ENCODE measurements around the gene RTEL1. TPM values are rescaled to one million over a fixed set of nuclear protein-coding genes. Genes with fewer than 3 reads are reported as not detected.

Gene RTEL1
- total RNA-seq, 1 donor from 2014 or later: 17.7 TPM

DNA sequence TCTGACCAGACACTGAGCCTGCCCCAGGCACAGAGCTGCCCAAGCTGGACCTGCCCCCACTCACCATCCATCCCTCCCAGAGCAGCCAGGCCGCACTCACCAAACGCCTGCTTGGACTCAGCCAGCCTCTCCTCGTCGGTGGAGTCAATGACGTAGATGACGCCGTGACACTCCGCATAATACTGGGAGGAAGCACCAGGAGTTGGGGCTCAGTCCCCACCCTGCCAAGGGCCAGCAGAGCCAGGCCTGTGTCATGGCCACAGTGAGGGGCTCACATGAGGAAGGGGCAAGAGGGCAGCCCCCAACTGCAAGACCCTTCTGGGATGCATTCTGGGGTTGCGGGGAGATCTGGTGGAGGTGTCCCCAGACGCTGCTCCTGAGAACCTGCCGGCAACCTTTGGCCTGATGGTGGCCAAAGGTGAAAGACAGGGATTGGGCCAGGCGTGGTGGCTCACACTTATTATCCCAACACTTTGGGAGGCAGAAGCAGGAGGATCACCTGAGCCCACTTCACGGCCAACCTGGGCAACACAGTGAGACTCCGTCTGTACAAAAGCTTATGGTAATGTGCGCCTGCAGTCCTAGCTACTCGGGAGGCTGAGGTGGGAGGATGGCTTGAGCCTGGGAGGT lies 44.0 kb downstream of the RTEL1 start:
- peaks cover 37% of the 10 kb centered on the region for H3K4me1 ChIP-seq
- intact Hi-C loops (cut with DNase I): no loop called here

DNA sequence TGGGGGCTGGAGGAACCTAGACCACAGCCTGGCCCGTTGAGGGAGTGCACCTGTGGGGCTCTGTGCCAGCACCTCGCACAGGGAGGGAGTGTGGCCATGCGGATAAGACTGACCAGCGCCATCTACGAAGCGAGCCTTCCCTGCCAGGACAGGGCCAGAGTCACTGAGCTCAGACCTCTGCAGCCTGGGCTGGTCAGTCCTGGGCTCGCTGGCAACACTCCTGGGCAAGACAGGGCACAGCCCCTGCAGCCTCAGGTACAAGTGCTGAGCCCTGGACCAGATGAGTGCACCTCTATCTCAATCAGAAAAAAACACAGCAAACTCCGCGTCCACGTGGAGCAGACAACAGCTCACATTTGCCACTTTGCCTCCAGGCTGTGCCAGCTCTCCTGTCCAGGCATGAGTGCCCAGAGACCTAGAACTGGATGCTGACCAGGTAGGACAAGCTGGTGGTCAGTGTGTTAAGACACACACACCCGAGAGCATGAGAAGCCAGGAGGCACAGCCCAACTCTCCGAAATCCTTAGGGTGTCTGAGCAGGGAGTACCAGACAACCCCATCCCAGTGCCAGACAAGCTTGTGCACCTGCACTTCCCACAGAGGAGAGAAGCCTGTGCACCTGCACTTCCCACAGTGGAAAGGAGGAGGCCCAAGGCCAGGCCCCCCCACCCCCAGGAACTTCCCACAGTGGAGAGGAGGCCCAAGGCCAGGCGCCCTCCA lies 44.8 kb downstream of the RTEL1 start:
- no peaks in the 10 kb centered on the region for H3K9me3 ChIP-seq
- no peak overlapping the region for H3K27ac ChIP-seq
- TF ChIP-seq, protein P1, sequence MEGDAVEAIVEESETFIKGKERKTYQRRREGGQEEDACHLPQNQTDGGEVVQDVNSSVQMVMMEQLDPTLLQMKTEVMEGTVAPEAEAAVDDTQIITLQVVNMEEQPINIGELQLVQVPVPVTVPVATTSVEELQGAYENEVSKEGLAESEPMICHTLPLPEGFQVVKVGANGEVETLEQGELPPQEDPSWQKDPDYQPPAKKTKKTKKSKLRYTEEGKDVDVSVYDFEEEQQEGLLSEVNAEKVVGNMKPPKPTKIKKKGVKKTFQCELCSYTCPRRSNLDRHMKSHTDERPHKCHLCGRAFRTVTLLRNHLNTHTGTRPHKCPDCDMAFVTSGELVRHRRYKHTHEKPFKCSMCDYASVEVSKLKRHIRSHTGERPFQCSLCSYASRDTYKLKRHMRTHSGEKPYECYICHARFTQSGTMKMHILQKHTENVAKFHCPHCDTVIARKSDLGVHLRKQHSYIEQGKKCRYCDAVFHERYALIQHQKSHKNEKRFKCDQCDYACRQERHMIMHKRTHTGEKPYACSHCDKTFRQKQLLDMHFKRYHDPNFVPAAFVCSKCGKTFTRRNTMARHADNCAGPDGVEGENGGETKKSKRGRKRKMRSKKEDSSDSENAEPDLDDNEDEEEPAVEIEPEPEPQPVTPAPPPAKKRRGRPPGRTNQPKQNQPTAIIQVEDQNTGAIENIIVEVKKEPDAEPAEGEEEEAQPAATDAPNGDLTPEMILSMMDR (IDR thresholded peaks at IDR 0.05): no peak
- TF ChIP-seq POLR2A (IDR thresholded peaks at IDR 0.05) (no peak), POLR2AphosphoS5 (IDR thresholded peaks at IDR 0.05; ENCODE audit: insufficient read depth in 1 of 2, low read depth in 1 of 2) (no peak)
- peaks cover 0 to 21% of the 10 kb centered on the region in 2 donors for H3K36me3 ChIP-seq
- H3K27me3 ChIP-seq: no peaks in the 10 kb centered on the region
- H3K4me1 ChIP-seq: peaks cover 31% of the 10 kb centered on the region
- intact Hi-C loops (cut with DNase I): no loop called here
- no peak for DNase-seq (ENCODE audit: extremely low spot score in 2 of 2)
- H3K4me3 ChIP-seq: no peak overlapping the region

More for the DNA sequence above, 44.0 kb downstream of the RTEL1 start:
- Histone ChIP-seq H3K9me3 (no peaks in the 10 kb centered on the region), H3K27ac (no peak overlapping the region), H3K36me3 (peaks cover 0 to 21% of the 10 kb centered on the region in 2 donors), H3K27me3 (no peaks in the 10 kb centered on the region), H3K4me3 (no peak overlapping the region)
- no peak for DNase-seq (ENCODE audit: extremely low spot score in 2 of 2)
- TF ChIP-seq, protein P1 (IDR thresholded peaks at IDR 0.05): no peak
- TF ChIP-seq POLR2AphosphoS5 (IDR thresholded peaks at IDR 0.05; ENCODE audit: insufficient read depth in 1 of 2, low read depth in 1 of 2) (no peak), POLR2A (IDR thresholded peaks at IDR 0.05) (no peak)

DNA sequence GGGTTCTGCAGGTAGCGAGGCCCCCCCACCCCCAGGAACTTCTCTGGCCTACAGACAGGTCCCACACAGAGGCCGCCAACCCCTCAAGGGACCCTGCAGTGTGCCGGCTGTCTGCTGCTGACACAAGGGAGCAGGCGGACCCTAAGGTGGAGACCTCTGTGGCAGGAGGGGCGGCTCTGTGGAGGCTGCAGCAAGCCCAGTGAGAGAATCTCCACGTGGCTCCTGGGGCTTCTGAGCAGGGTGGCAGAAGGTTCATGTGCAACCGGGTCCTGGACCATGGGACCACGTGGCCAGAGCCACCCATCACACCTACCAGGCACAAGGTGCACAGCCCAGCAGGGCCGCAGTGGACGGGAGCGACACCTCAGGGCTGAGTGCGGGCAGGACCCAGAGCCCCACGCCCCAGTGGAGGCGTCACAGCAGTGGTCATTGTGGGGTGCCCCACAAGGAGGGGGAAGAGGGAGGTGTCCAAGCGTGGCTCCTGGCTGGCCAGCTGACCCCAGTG lies 45.4 kb downstream of the RTEL1 start:
- Histone ChIP-seq H3K27me3 (no peaks in the 10 kb centered on the region), H3K4me1 (peaks cover 30% of the 10 kb centered on the region), H3K9me3 (no peaks in the 10 kb centered on the region), H3K4me3 (no peak overlapping the region), H3K27ac (no peak overlapping the region), H3K36me3 (peaks cover 0 to 21% of the 10 kb centered on the region in 2 donors)
- no peak for DNase-seq (ENCODE audit: extremely low spot score in 2 of 2)
- no peak for TF ChIP-seq POLR2A (IDR thresholded peaks at IDR 0.05)
- TF ChIP-seq, protein P1 (IDR thresholded peaks at IDR 0.05): no peak
- TF ChIP-seq POLR2AphosphoS5 (IDR thresholded peaks at IDR 0.05; ENCODE audit: insufficient read depth in 1 of 2, low read depth in 1 of 2): no peak
- intact Hi-C loops (cut with DNase I): no loop called here

DNA sequence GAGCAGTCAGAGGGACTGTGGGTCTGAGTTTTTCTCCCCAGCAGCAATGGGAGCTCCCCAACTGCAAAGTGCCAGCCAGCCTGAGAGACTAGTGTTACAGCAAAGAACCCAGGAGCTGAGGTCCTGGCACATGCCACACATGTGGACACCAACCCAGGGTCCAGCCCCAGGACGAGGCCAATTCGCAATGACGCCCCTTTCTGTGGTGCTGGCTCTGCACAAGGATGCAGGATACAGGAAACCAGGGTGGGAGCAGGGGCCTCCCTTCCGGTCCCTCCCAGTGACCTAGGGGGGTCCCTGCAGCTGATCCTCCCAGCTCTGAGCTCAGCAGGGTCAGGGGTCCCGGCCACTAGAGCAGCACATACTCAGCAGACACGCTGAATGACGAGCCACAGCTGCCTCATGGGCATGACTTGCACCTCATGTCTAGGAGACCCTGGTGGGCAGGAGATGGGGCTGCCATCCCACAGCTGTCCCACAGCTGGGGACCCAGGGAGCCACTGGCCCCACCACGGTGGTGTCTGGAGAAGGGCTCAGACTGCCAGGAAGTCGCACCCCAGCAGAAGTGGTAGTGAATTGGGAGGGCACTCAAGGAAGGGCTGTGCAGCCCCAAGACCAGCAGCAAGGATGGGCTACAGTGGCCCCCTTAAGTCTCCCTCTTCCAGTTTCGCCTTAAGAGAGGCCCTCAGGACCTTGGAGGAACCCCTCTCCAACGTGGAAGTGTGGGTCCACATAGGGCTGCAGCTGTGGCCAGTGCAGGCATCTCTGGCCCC lies 46.0 kb downstream of the RTEL1 start:
- Histone ChIP-seq H3K9me3 (no peaks in the 10 kb centered on the region), H3K27ac (no peak overlapping the region), H3K36me3 (peaks cover 0 to 21% of the 10 kb centered on the region in 2 donors), H3K4me1 (peaks cover 30% of the 10 kb centered on the region), H3K4me3 (no peak overlapping the region), H3K27me3 (no peaks in the 10 kb centered on the region)
- intact Hi-C loops (cut with DNase I): no loop called here
- TF ChIP-seq, protein P1 (IDR thresholded peaks at IDR 0.05): no peak
- TF ChIP-seq POLR2A (IDR thresholded peaks at IDR 0.05) (no peak), POLR2AphosphoS5 (IDR thresholded peaks at IDR 0.05; ENCODE audit: insufficient read depth in 1 of 2, low read depth in 1 of 2) (no peak)
- DNase-seq (ENCODE audit: extremely low spot score in 2 of 2): no peak
